Endothelial cell of umbilical vein (primary cell): ENCODE data around the gene GPX7. TPM values are rescaled to one million over a fixed set of nuclear protein-coding genes. Genes with fewer than 3 reads are reported as not detected.

Experiments
- BruUV-seq: library from RNA; stranded (reverse); fragments of 400-500 nt; replicated peaks from 2 replicates; lab custom pipeline; 2021; lab: Mats Ljungman, UMichigan
- CTCF ChIA-PET: fragments of 300-600, 350-600 bp; sonication (Branson Sonifier 250); formaldehyde crosslinking; loops from one replicate; lab custom pipeline; 2021; ENCODE audit warnings: antibody characterized with exemption, inconsistent platforms; lab: Charles Lee
- POLR2A ChIA-PET: fragments of 300-600, 350-600 bp; sonication (Branson Sonifier 250); formaldehyde crosslinking; loops from one replicate; lab custom pipeline; 2021; ENCODE audit warnings: antibody characterized with exemption, inconsistent platforms; lab: Charles Lee
- DNase-seq: peaks from one replicate; pipeline ENCODE4 v3.0.0-alpha.2; 2011; ENCODE audit warnings: low read depth, low spot score
- FAIRE-seq: peaks from 2 replicates; lab custom pipeline; 2011; peaks lifted over from hg19 to GRCh38; lab: Jason Lieb, UNC
- H2AFZ ChIP-seq: 2 replicates; pipeline ENCODE4 v1.6.0; 2012; ENCODE audit warnings: low read depth, low read length, control low read depth, inconsistent platforms
- H3K27ac ChIP-seq: 2 replicates; pipeline ENCODE4 v1.5.1; 2011; ENCODE audit warnings: low read depth, mild to moderate bottlenecking, control low read depth, low read length, moderate library complexity; ENCODE audit not compliant: insufficient read depth
- H3K27me3 ChIP-seq, 2 experiments: 2 replicates each; pipeline versions ENCODE4 v1.6.0 to v1.6.1; 2011; ENCODE audit warnings: low read length in 2 of 2, mixed read lengths in 1 of 2; ENCODE audit not compliant: control insufficient read depth in 2 of 2, insufficient read depth in 2 of 2
- H3K36me3 ChIP-seq, 2 experiments: 2 replicates in 1 of 2; 3 replicates in 1 of 2; pipeline ENCODE4 v1.5.1; 2011; ENCODE audit warnings: low read length in 2 of 2, mild to moderate bottlenecking in 1 of 2, moderate library complexity in 1 of 2; ENCODE audit not compliant: control insufficient read depth in 2 of 2, insufficient read depth in 2 of 2; ENCODE audit errors: extremely low read depth in 1 of 2
- H3K4me1 ChIP-seq: 3 replicates; pipeline ENCODE4 v1.5.1; 2011; ENCODE audit warnings: mild to moderate bottlenecking, low read length; ENCODE audit not compliant: control insufficient read depth, insufficient read depth; ENCODE audit errors: extremely low read depth
- H3K4me2 ChIP-seq: 2 replicates; pipeline ENCODE4 v1.6.1; 2011; ENCODE audit warnings: low read length, control low read depth, mixed read lengths; ENCODE audit not compliant: insufficient read depth
- H3K4me3 ChIP-seq, 3 experiments: fragments of 200-600 bp in 1 of 3; sonication (generic), shearing (Covaris generic) in 1 of 3; replicated peaks in 1 of 3; 2 replicates each; pipeline ENCODE4 v1.5.1; 2011 to 2016; ENCODE audit warnings: control low read depth in 3 of 3, low read length in 3 of 3, mild to moderate bottlenecking in 2 of 3, inconsistent platforms in 1 of 3, low read depth in 1 of 3, moderate library complexity in 1 of 3; ENCODE audit not compliant: insufficient read depth in 1 of 3
- H3K79me2 ChIP-seq: 2 replicates; pipeline ENCODE4 v1.6.0; 2012; ENCODE audit warnings: low read length, inconsistent platforms; ENCODE audit not compliant: control insufficient read depth, insufficient read depth
- H3K9ac ChIP-seq: replicated peaks from 2 replicates; pipeline ENCODE3; 2011; ENCODE audit warnings: low read length, control low read depth; ENCODE audit not compliant: insufficient read depth; ENCODE audit errors: extremely low read depth
- H3K9me1 ChIP-seq: replicated peaks from 3 replicates; pipeline ENCODE4 v1.6.0; 2011; ENCODE audit warnings: mild to moderate bottlenecking, low read length; ENCODE audit not compliant: control insufficient read depth, insufficient read depth; ENCODE audit errors: extremely low read depth
- H3K9me3 ChIP-seq: replicated peaks from 2 replicates; pipeline ENCODE4 v1.5.1; 2012; ENCODE audit warnings: low read length, inconsistent platforms; ENCODE audit not compliant: control insufficient read depth, insufficient read depth
- H4K20me1 ChIP-seq: replicated peaks from 2 replicates; pipeline ENCODE3; 2011; ENCODE audit warnings: mild to moderate bottlenecking, low read length; ENCODE audit not compliant: control insufficient read depth, insufficient read depth; ENCODE audit errors: extremely low read depth
- EZH2 ChIP-seq: IDR thresholded peaks from 2 replicates; pipeline ENCODE4 v1.6.1; 2012; ENCODE audit warnings: borderline replicate concordance, low read depth, mild to moderate bottlenecking, moderate library complexity, low read length, inconsistent platforms; ENCODE audit not compliant: severe bottlenecking
- FOS ChIP-seq: IDR thresholded peaks from 2 replicates; pipeline ENCODE4 v1.6.1; 2011; ENCODE audit warnings: mild to moderate bottlenecking, low read length, moderate library complexity, borderline replicate concordance; ENCODE audit not compliant: insufficient read depth
- GATA2 ChIP-seq: IDR thresholded peaks from 2 replicates; pipeline ENCODE4 v1.7.0; 2011; ENCODE audit warnings: low read depth, mild to moderate bottlenecking, moderate library complexity, mixed read lengths, low read length; ENCODE audit not compliant: insufficient read length, insufficient read depth
- JUN ChIP-seq: IDR thresholded peaks from 2 replicates; pipeline ENCODE4 v1.6.1; 2011; ENCODE audit warnings: borderline replicate concordance, low read depth; ENCODE audit not compliant: insufficient read length, insufficient read depth
- MAX ChIP-seq: IDR thresholded peaks from 2 replicates; pipeline ENCODE4 v1.6.1; 2011; ENCODE audit not compliant: insufficient read depth, insufficient read length
- MYC ChIP-seq: IDR thresholded peaks from one replicate; pipeline ENCODE4 v1.6.1; 2011; ENCODE audit warnings: mild to moderate bottlenecking, low read depth, low read length
- POLR2AphosphoS5 ChIP-seq: IDR thresholded peaks from 2 replicates; pipeline ENCODE4 v1.6.1; 2012; ENCODE audit warnings: low read depth, mild to moderate bottlenecking, control low read depth, low read length, moderate library complexity; ENCODE audit not compliant: insufficient read depth
- dilution Hi-C: fragments of 300-500 bp; cut with MboI; formaldehyde crosslinking; loops from one replicate; pipeline ENCODE4 v1.15.0; 2019; ENCODE audit warnings: low sequenced_read_pairs; ENCODE audit not compliant: extremely low pct_ligation_motif_present
- intact Hi-C: fragments of 100-400 bp; cut with micrococcal nuclease; formaldehyde crosslinking; loops from one replicate; pipeline ENCODE4 v1.10.0; 2022
- polyA plus RNA-seq, 4 experiments: library from polyadenylated mRNA; depleted of rRNA in 3 of 4; stranded (reverse) in 3 of 4; unstranded in 1 of 4; fragments of >200 nt; gene quantifications; 2 replicates each; pipeline versions ENCODE4 v1.2.1 to v1.2.3, GENCODE V29; 2011 to 2012; ENCODE audit warnings: missing spikeins in 1 of 4
- total RNA-seq: library from RNA; stranded (reverse); gene quantifications from 2 replicates; pipeline ENCODE4 v1.2.3, GENCODE V29; 2021

Gene GPX7
- total and polyA plus RNA-seq, 2 donors (not counting 3 experiments of a cell fraction or from before 2014, with no cell fraction given): 8.9 to 25.7 TPM

GRCh38 chr1:52590266-52590665 is 11.9 kb upstream of the GPX7 start:
- Histone ChIP-seq H3K4me2 (no peak overlapping the region), H3K9ac (no peak overlapping the region), H3K27ac (no peak overlapping the region), H3K79me2 (no peaks in the 10 kb centered on the region), H3K9me3 (no peaks in the 10 kb centered on the region), H3K9me1 (no peaks in the 10 kb centered on the region), H2AFZ (no peak overlapping the region), H3K4me1 (peaks cover 3% of the 10 kb centered on the region), H4K20me1 (no peaks in the 10 kb centered on the region), H3K36me3 (no peaks in the 10 kb centered on the region), H3K27me3 (peaks cover 9 to 18% of the 10 kb centered on the region in 2 experiments), H3K4me3 (no peak overlapping the region)
- ChIA-PET CTCF (no interaction called here), POLR2A (no interaction called here)
- TF ChIP-seq EZH2: no peak
- TF ChIP-seq POLR2AphosphoS5: no peak
- TF ChIP-seq MYC: no peak
- no peak for TF ChIP-seq GATA2
- TF ChIP-seq MAX: no peak
- TF ChIP-seq JUN: no peak
- TF ChIP-seq FOS: no peak
- intact Hi-C loops: no loop called here
- no TSS peak for BruUV-seq
- no peak for DNase-seq
- no peak for FAIRE-seq
- dilution Hi-C loops: no loop called here
